Liver (tissue), 9 donors: ENCODE data around the gene BNIPL. TPM values are rescaled to one million over a fixed set of nuclear protein-coding genes. Genes with fewer than 3 reads are reported as not detected.

Source experiments
- DNase-seq: peaks from one replicate; pipeline ENCODE4 v3.0.0-alpha.2; 2017; ENCODE audit warnings: low spot score
- H3K27ac ChIP-seq, 2 donors: one replicate each; pipeline ENCODE4 v1.7.0; 2013; ENCODE audit warnings: inconsistent platforms in 2 of 2, low read length in 2 of 2, control low read depth in 1 of 2, low read depth in 1 of 2, mild to moderate bottlenecking in 1 of 2
- H3K27me3 ChIP-seq, 4 donors: one replicate each; pipeline versions ENCODE4 v1.6.1 to v1.7.0; 2013; ENCODE audit warnings: low read length in 3 of 4, inconsistent platforms in 1 of 4, mild to moderate bottlenecking in 1 of 4, moderate library complexity in 1 of 4; ENCODE audit not compliant: control insufficient read depth in 4 of 4, insufficient read depth in 4 of 4
- H3K36me3 ChIP-seq, 4 donors: one replicate each; pipeline versions ENCODE4 v1.6.1 to v1.7.0; 2013; ENCODE audit warnings: low read length in 3 of 4, mild to moderate bottlenecking in 3 of 4, low read depth in 1 of 4, moderate library complexity in 1 of 4; ENCODE audit not compliant: control insufficient read depth in 4 of 4, insufficient read depth in 3 of 4
- H3K4me1 ChIP-seq, 4 donors: one replicate each; pipeline versions ENCODE4 v1.6.1 to v1.7.0; 2013; ENCODE audit warnings: low read length in 3 of 4, mild to moderate bottlenecking in 3 of 4, moderate library complexity in 1 of 4; ENCODE audit not compliant: control insufficient read depth in 4 of 4, insufficient read depth in 4 of 4
- H3K4me3 ChIP-seq, 3 donors: one replicate each; pipeline versions ENCODE4 v1.6.1 to v1.7.0; 2013; ENCODE audit warnings: low read length in 3 of 3, control low read depth in 1 of 3, low read depth in 1 of 3, mild to moderate bottlenecking in 1 of 3
- H3K9ac ChIP-seq, 2 donors: one replicate each; pipeline ENCODE4 v1.7.0; 2013; ENCODE audit warnings: low read length in 2 of 2, mild to moderate bottlenecking in 2 of 2, moderate library complexity in 2 of 2, control low read depth in 1 of 2, low read depth in 1 of 2
- H3K9me3 ChIP-seq, 4 donors: one replicate each; pipeline versions ENCODE4 v1.6.1 to v1.7.0; 2013; ENCODE audit warnings: low read length in 3 of 4; ENCODE audit not compliant: control insufficient read depth in 4 of 4
- EGR1 ChIP-seq, 2 donors: IDR thresholded peaks; 2 replicates each; pipeline ENCODE4 v1.6.1; 2016 to 2018; ENCODE audit warnings: antibody characterized with exemption in 2 of 2, low read depth in 2 of 2
- FOXA1 ChIP-seq: IDR thresholded peaks from 2 replicates; pipeline ENCODE4 v1.6.1; 2016; ENCODE audit warnings: antibody characterized with exemption
- FOXA2 ChIP-seq: IDR thresholded peaks from 2 replicates; pipeline ENCODE4 v1.6.1; 2016; ENCODE audit warnings: antibody characterized with exemption
- GABPA ChIP-seq, 2 donors: IDR thresholded peaks in 1 of 2; conservative IDR thresholded peaks in 1 of 2; 2 replicates each; pipeline ENCODE4 v1.6.1; 2016; ENCODE audit warnings: antibody characterized with exemption in 2 of 2, mild to moderate bottlenecking in 1 of 2, moderate library complexity in 1 of 2
- HNF4A ChIP-seq, 2 donors: conservative IDR thresholded peaks; 2 replicates each; pipeline ENCODE4 v1.6.1; 2016; ENCODE audit warnings: antibody characterized with exemption in 2 of 2, mild to moderate bottlenecking in 2 of 2
- HNF4G ChIP-seq: IDR thresholded peaks from 2 replicates; pipeline ENCODE4 v1.6.1; 2016; ENCODE audit warnings: antibody characterized with exemption
- JUND ChIP-seq, 2 donors: IDR thresholded peaks; 2 replicates each; pipeline ENCODE4 v1.6.1; 2016; ENCODE audit warnings: antibody characterized with exemption in 2 of 2
- RXRA ChIP-seq, 2 donors: IDR thresholded peaks; 2 replicates each; pipeline ENCODE4 v1.6.1; 2017 to 2018; ENCODE audit warnings: antibody characterized with exemption in 2 of 2, mild to moderate bottlenecking in 1 of 2
- SP1 ChIP-seq: IDR thresholded peaks from 2 replicates; pipeline ENCODE4 v1.6.1; 2018; ENCODE audit warnings: antibody characterized with exemption, mild to moderate bottlenecking
- TAF1 ChIP-seq: conservative IDR thresholded peaks from 2 replicates; pipeline ENCODE4 v1.6.1; 2016; ENCODE audit warnings: antibody characterized with exemption, mild to moderate bottlenecking
- WGBS: extraction: QIAGEN DNeasy Blood & Tissue Kit; methylation state at CpG from one replicate; pipeline ENCODE4 v1.1.7; 2013; 5-methylcytosine and 5-hydroxymethylcytosine counted together
- polyA plus RNA-seq, 2 donors: library from polyadenylated mRNA; stranded (reverse) in 1 of 2; unstranded in 1 of 2; fragments of 200-250 nt in 1 of 2; fragments of >200 nt in 1 of 2; fragmentation: Nextera tagmentation in 1 of 2; extraction: Ambion mirVana in 1 of 2; gene quantifications; one replicate each; pipeline versions ENCODE4 v1.2.1 to v1.2.3, GENCODE V29; 2013 to 2015
- total RNA-seq, 2 donors: library from RNA; depleted of rRNA; stranded (reverse); fragments of >200 nt; gene quantifications; one replicate each; pipeline ENCODE4 v1.2.3, GENCODE V29; 2014
- TF ChIP-seq, protein P1 (sequence below): IDR thresholded peaks from 2 replicates; pipeline ENCODE4 v1.6.1; 2016; ENCODE audit warnings: antibody characterized with exemption, mild to moderate bottlenecking
- TF ChIP-seq, protein P2 (sequence below): IDR thresholded peaks from 2 replicates; pipeline ENCODE4 v1.6.1; 2016; ENCODE audit warnings: antibody characterized with exemption
- TF ChIP-seq, protein P3 (sequence below): IDR thresholded peaks from 2 replicates; pipeline ENCODE4 v1.6.1; 2016; ENCODE audit warnings: antibody characterized with exemption
- TF ChIP-seq, protein P4 (sequence below): IDR thresholded peaks from 2 replicates; pipeline ENCODE4 v1.6.1; 2016; ENCODE audit warnings: antibody characterized with exemption
- TF ChIP-seq, protein P5 (sequence below): fragments of 150-350 bp; IDR thresholded peaks from 2 replicates; pipeline ENCODE4 v1.5.1; 2017; ENCODE audit warnings: improper control_type of control experiment, low read depth, low read length; ENCODE audit not compliant: missing input control
- donor health status: healthy.
- donor health status: healthy.
- donor health status: healthy.
- donor health status: healthy.
- donor health status: healthy.

BNIPL gene
- total and polyA plus RNA-seq, 4 donors = 0.09 to 0.84 (median 0.14) TPM

DNA sequence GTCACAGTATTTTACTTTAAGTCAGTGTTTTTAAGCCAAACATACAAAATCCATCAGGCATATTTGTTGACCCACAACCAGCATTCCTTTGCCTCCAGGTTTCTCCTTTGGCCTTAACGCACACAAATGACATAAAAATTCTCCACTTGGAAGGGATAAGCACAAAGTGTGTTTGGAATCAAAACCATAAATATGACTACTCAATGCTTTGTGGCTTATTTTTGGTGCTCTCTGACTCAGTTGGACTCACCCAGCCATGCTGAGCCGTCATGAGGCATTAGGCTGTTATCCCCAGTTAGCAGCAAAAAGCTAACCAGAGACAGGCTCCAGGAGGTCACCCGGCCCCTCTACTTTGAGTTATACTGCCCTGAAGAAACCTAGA lies 27.2 kb upstream of the BNIPL start:
- no peaks in the 10 kb centered on the region for H3K27me3 ChIP-seq
- no peaks in the 10 kb centered on the region for H3K9me3 ChIP-seq
- H3K9ac ChIP-seq = peak overlapping the region; percentile 42 to 95
- no peaks in the 10 kb centered on the region for H3K36me3 ChIP-seq
- DNase-seq = no peak
- H3K27ac ChIP-seq = peak overlapping the region; percentile 84
- H3K4me1 ChIP-seq = peaks cover 18 to 75% (median 62%) of the 10 kb centered on the region in 4 donors
- peak overlapping the region; percentile 53 to 78 (median 76) for H3K4me3 ChIP-seq
- WGBS = 33% methylated on average over 3 of the region's 3 CpGs
- TF ChIP-seq EGR1 (IDR thresholded peaks at IDR 0.05; ENCODE audit: low read depth in 2 of 2) = no peak
- no peak for TF ChIP-seq RXRA (IDR thresholded peaks at IDR 0.05)
- no peak for TF ChIP-seq FOXA2
- TF ChIP-seq HNF4G = no peak
- TF ChIP-seq, protein P1, sequence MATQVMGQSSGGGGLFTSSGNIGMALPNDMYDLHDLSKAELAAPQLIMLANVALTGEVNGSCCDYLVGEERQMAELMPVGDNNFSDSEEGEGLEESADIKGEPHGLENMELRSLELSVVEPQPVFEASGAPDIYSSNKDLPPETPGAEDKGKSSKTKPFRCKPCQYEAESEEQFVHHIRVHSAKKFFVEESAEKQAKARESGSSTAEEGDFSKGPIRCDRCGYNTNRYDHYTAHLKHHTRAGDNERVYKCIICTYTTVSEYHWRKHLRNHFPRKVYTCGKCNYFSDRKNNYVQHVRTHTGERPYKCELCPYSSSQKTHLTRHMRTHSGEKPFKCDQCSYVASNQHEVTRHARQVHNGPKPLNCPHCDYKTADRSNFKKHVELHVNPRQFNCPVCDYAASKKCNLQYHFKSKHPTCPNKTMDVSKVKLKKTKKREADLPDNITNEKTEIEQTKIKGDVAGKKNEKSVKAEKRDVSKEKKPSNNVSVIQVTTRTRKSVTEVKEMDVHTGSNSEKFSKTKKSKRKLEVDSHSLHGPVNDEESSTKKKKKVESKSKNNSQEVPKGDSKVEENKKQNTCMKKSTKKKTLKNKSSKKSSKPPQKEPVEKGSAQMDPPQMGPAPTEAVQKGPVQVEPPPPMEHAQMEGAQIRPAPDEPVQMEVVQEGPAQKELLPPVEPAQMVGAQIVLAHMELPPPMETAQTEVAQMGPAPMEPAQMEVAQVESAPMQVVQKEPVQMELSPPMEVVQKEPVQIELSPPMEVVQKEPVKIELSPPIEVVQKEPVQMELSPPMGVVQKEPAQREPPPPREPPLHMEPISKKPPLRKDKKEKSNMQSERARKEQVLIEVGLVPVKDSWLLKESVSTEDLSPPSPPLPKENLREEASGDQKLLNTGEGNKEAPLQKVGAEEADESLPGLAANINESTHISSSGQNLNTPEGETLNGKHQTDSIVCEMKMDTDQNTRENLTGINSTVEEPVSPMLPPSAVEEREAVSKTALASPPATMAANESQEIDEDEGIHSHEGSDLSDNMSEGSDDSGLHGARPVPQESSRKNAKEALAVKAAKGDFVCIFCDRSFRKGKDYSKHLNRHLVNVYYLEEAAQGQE = no peak
- TF ChIP-seq, protein P2, sequence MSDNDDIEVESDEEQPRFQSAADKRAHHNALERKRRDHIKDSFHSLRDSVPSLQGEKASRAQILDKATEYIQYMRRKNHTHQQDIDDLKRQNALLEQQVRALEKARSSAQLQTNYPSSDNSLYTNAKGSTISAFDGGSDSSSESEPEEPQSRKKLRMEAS = no peak
- no peak for TF ChIP-seq GABPA (IDR thresholded peaks at IDR 0.05 in 1 of 2, conservative IDR thresholded peaks at IDR 0.05 in 1 of 2)
- no peak for TF ChIP-seq TAF1
- no peak for TF ChIP-seq FOXA1
- TF ChIP-seq, protein P3, sequence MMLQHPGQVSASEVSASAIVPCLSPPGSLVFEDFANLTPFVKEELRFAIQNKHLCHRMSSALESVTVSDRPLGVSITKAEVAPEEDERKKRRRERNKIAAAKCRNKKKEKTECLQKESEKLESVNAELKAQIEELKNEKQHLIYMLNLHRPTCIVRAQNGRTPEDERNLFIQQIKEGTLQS = no peak
- TF ChIP-seq HNF4A (conservative IDR thresholded peaks at IDR 0.05) = no peak
- no peak for TF ChIP-seq JUND (IDR thresholded peaks at IDR 0.05)
- TF ChIP-seq, protein P4, sequence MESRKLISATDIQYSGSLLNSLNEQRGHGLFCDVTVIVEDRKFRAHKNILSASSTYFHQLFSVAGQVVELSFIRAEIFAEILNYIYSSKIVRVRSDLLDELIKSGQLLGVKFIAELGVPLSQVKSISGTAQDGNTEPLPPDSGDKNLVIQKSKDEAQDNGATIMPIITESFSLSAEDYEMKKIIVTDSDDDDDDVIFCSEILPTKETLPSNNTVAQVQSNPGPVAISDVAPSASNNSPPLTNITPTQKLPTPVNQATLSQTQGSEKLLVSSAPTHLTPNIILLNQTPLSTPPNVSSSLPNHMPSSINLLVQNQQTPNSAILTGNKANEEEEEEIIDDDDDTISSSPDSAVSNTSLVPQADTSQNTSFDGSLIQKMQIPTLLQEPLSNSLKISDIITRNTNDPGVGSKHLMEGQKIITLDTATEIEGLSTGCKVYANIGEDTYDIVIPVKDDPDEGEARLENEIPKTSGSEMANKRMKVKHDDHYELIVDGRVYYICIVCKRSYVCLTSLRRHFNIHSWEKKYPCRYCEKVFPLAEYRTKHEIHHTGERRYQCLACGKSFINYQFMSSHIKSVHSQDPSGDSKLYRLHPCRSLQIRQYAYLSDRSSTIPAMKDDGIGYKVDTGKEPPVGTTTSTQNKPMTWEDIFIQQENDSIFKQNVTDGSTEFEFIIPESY = no peak
- TF ChIP-seq, protein P5, sequence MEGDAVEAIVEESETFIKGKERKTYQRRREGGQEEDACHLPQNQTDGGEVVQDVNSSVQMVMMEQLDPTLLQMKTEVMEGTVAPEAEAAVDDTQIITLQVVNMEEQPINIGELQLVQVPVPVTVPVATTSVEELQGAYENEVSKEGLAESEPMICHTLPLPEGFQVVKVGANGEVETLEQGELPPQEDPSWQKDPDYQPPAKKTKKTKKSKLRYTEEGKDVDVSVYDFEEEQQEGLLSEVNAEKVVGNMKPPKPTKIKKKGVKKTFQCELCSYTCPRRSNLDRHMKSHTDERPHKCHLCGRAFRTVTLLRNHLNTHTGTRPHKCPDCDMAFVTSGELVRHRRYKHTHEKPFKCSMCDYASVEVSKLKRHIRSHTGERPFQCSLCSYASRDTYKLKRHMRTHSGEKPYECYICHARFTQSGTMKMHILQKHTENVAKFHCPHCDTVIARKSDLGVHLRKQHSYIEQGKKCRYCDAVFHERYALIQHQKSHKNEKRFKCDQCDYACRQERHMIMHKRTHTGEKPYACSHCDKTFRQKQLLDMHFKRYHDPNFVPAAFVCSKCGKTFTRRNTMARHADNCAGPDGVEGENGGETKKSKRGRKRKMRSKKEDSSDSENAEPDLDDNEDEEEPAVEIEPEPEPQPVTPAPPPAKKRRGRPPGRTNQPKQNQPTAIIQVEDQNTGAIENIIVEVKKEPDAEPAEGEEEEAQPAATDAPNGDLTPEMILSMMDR = no peak
- TF ChIP-seq SP1 = no peak
